CD4-positive, alpha-beta T cell (primary cell): ENCODE results near the gene PANK3. TPM values are rescaled to one million over a fixed set of nuclear protein-coding genes. Genes with fewer than 3 reads are reported as not detected.

Source experiments
- ATAC-seq: fragments of 200-7000 bp; cut with Tn5 transposase; one replicate; pipeline ENCODE4 v1.10.0; 2022; ENCODE audit warnings: mild to moderate bottlenecking; ENCODE audit not compliant: poor library complexity
- CTCF ChIA-PET: fragments of 350-600 bp; sonication (Branson Sonifier 250); formaldehyde crosslinking; loops from one replicate; lab custom pipeline; 2021; ENCODE audit warnings: antibody characterized with exemption, inconsistent platforms; lab: Charles Lee
- POLR2A ChIA-PET: fragments of 350-600 bp; sonication (Branson Sonifier 250); formaldehyde crosslinking; loops from one replicate; lab custom pipeline; 2021; ENCODE audit warnings: antibody characterized with exemption, inconsistent platforms; lab: Charles Lee
- DNase-seq, 14 experiments: peaks; one replicate each; pipeline ENCODE4 v3.0.0-alpha.2; 2013 to 2020; ENCODE audit warnings: mixed read lengths in 2 of 14
- H3K27ac ChIP-seq, 2 donors: one replicate each; pipeline versions ENCODE4 v1.5.1 to v1.7.0; 2013; ENCODE audit warnings: low read length in 2 of 2, low read depth in 1 of 2, mild to moderate bottlenecking in 1 of 2
- H3K27me3 ChIP-seq, 2 experiments: 1 replicate in 1 of 2; 2 replicates in 1 of 2; pipeline versions ENCODE4 v1.6.1 to v1.7.0; 2013; ENCODE audit warnings: low read length in 2 of 2, control low read depth in 1 of 2, mild to moderate bottlenecking in 1 of 2, moderate library complexity in 1 of 2; ENCODE audit not compliant: insufficient read depth in 2 of 2, control insufficient read depth in 1 of 2
- H3K36me3 ChIP-seq: one replicate; pipeline ENCODE4 v1.6.1; 2013; ENCODE audit warnings: low read length, control low read depth; ENCODE audit not compliant: insufficient read depth
- H3K4me1 ChIP-seq: one replicate; pipeline ENCODE4 v1.6.1; 2013; ENCODE audit warnings: low read length, control low read depth; ENCODE audit not compliant: insufficient read depth
- H3K4me3 ChIP-seq: one replicate; pipeline ENCODE4 v1.5.1; 2013; ENCODE audit warnings: mild to moderate bottlenecking, low read length, moderate library complexity
- H3K9me3 ChIP-seq, 2 experiments: 1 replicate in 1 of 2; 2 replicates in 1 of 2; pipeline versions ENCODE4 v1.6.1 to v1.7.0; 2013; ENCODE audit warnings: low read length in 2 of 2, mild to moderate bottlenecking in 2 of 2, control low read depth in 1 of 2, moderate library complexity in 1 of 2; ENCODE audit not compliant: control insufficient read depth in 1 of 2, insufficient read depth in 1 of 2
- H3K27ac Mint-ChIP-seq: one replicate; pipeline ENCODE4 v1.8.0; 2020; ENCODE audit warnings: mixed read lengths
- H3K27me3 Mint-ChIP-seq: one replicate; pipeline ENCODE4 v1.8.0; 2021; ENCODE audit warnings: mixed read lengths
- H3K36me3 Mint-ChIP-seq: one replicate; pipeline ENCODE4 v1.8.0; 2021; ENCODE audit warnings: low read depth, mixed read lengths
- H3K4me1 Mint-ChIP-seq: one replicate; pipeline ENCODE4 v1.8.0; 2021; ENCODE audit warnings: low read depth, mixed read lengths
- H3K4me3 Mint-ChIP-seq: one replicate; pipeline ENCODE4 v1.8.0; 2020; ENCODE audit warnings: mild to moderate bottlenecking, mixed read lengths
- H3K9me3 Mint-ChIP-seq: one replicate; pipeline ENCODE4 v1.8.0; 2020; ENCODE audit warnings: mixed read lengths
- intact Hi-C, 2 experiments: fragments of 100-400 bp; cut with DNase I in 1 of 2; cut with micrococcal nuclease in 1 of 2; formaldehyde crosslinking; loops; one replicate each; pipeline versions ENCODE4 v1.15.1 to v1.9.0; 2023 to 2025; cut with DNase I, micrococcal nuclease
- total RNA-seq, 174 experiments: library from RNA in 2 of 174; stranded (reverse) in 2 of 174; gene quantifications; one replicate each; pipeline ENCODE4 v1.2.3 and lab custom pipeline; 2021 to 2026
- TF ChIP-seq, protein P1 (sequence below): fragments of 200-600 bp; IDR thresholded peaks from one replicate; pipeline ENCODE4 v1.8.0; 2022; ENCODE audit warnings: antibody characterized with exemption, mild to moderate bottlenecking

The PANK3 gene
- total RNA-seq, 2 experiments from 2014 or later, result 34.2 to 34.7 TPM

DNA sequence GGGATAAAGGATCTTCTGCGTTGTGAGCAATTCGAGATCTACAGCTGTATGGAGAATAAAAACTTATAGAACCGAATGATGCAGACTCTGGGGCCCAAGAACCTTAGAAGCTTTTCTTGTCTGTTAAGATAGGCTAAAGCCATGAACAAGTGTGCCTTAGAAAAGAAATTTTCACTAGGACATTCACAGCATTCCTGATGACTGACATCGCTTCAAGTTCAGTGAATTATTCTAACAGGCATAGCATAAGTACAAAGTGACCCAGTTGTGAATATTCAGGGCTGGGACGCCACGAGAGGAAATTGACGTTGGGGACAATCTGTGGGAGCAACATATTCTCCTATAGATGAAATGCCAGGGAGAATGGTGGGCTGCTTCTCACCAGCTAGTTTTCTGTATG, 32.0 kb upstream of the PANK3 start:
- no peak overlapping the region for H3K4me3 ChIP-seq
- H3K36me3 Mint-ChIP-seq, result no peaks in the 10 kb centered on the region
- no peaks in the 10 kb centered on the region for H3K27me3 ChIP-seq
- H3K9me3 ChIP-seq, result peaks cover 0 to 6% of the 10 kb centered on the region in 2 experiments
- no peak for DNase-seq
- no peak overlapping the region for H3K27ac Mint-ChIP-seq
- intact Hi-C loops, result no loop called here
- CTCF ChIA-PET, result no interaction called here
- TF ChIP-seq, protein P1, sequence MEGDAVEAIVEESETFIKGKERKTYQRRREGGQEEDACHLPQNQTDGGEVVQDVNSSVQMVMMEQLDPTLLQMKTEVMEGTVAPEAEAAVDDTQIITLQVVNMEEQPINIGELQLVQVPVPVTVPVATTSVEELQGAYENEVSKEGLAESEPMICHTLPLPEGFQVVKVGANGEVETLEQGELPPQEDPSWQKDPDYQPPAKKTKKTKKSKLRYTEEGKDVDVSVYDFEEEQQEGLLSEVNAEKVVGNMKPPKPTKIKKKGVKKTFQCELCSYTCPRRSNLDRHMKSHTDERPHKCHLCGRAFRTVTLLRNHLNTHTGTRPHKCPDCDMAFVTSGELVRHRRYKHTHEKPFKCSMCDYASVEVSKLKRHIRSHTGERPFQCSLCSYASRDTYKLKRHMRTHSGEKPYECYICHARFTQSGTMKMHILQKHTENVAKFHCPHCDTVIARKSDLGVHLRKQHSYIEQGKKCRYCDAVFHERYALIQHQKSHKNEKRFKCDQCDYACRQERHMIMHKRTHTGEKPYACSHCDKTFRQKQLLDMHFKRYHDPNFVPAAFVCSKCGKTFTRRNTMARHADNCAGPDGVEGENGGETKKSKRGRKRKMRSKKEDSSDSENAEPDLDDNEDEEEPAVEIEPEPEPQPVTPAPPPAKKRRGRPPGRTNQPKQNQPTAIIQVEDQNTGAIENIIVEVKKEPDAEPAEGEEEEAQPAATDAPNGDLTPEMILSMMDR, result no peak
- H3K27me3 Mint-ChIP-seq, result peaks cover 2% of the 10 kb centered on the region
- peaks cover 10% of the 10 kb centered on the region for H3K4me1 Mint-ChIP-seq
- POLR2A ChIA-PET, result interaction anchor here (2.1 kb wide), 1 partner anchor 31 kb away, joined by 6 read pairs; the partner anchor contains the start of gene PANK3
- ATAC-seq, result no peak
- no peak overlapping the region for H3K27ac ChIP-seq
- H3K4me3 Mint-ChIP-seq, result no peak overlapping the region
- H3K9me3 Mint-ChIP-seq, result peaks cover 6% of the 10 kb centered on the region
- no peaks in the 10 kb centered on the region for H3K36me3 ChIP-seq
- H3K4me1 ChIP-seq, result peaks cover 6% of the 10 kb centered on the region

DNA sequence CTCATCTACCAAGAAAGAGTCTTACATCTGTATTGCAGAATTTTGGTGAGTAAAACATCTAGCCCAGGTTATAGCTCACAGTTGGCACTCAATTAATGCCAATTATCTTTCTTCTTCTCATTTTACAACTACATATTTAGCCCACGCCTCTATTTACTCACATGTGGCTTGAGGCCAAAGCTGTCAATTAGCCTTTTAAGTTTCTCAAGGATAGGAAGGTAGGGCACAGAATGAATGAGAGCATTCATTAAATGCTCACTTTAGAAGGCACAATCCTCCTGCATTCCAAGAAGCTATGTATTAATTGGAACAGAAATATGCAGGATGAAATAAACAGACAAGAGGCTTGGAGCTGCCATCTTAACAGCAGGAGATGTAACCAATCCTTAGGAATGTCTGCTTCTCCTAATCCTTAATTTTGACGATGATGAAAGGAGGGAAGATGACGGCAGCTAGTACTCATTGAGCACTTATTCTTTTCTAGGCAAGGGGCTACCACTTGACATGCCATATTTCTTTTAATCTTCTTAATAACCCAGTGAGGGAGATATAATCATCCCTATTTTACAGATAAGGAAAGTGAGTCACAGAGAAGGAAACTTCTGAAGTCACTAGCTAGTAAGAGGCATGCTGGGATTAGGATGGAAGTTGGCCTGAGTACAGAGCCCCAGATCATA, 30.8 kb upstream of the PANK3 start:
- no peak for DNase-seq
- ATAC-seq, result no peak
- no peak overlapping the region for H3K4me3 ChIP-seq
- peaks cover 10% of the 10 kb centered on the region for H3K4me1 Mint-ChIP-seq
- peaks cover 6% of the 10 kb centered on the region for H3K4me1 ChIP-seq
- no peak overlapping the region for H3K27ac Mint-ChIP-seq
- no peak overlapping the region for H3K27ac ChIP-seq
- no peak overlapping the region for H3K4me3 Mint-ChIP-seq
- no peaks in the 10 kb centered on the region for H3K36me3 Mint-ChIP-seq
- H3K27me3 ChIP-seq, result no peaks in the 10 kb centered on the region
- CTCF ChIA-PET, result no interaction called here
- peaks cover 4% of the 10 kb centered on the region for H3K27me3 Mint-ChIP-seq
- peaks cover 0 to 6% of the 10 kb centered on the region in 2 experiments for H3K9me3 ChIP-seq
- peaks cover 6% of the 10 kb centered on the region for H3K9me3 Mint-ChIP-seq
- no peaks in the 10 kb centered on the region for H3K36me3 ChIP-seq
- intact Hi-C loops, result no loop called here
- POLR2A ChIA-PET, result interaction anchor here (2.1 kb wide), 1 partner anchor 30 kb away, joined by 6 read pairs; the partner anchor contains the start of gene PANK3
- TF ChIP-seq, protein P1, result no peak

DNA sequence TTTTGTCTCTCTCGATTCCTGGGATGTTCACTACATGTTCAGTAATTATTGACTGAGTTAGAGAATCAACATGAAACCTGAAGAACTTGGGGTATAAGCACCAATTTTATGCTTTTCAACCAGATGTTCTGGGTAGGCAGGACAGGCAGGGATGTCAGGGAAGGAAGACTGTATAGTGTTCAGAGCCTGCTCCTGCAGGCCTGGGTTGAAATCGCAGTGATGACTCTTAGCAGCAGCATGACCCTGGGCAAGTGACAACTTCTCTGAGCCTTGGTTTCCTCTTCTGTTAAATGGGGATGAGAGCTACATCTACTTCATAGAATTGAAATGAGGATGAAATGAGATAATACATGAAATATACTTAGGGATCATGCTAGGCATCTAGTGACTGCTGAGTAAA, 29.7 kb upstream of the PANK3 start:
- no peaks in the 10 kb centered on the region for H3K36me3 Mint-ChIP-seq
- Histone ChIP-seq H3K4me1 (peaks cover 6% of the 10 kb centered on the region), H3K27me3 (no peaks in the 10 kb centered on the region), H3K36me3 (no peaks in the 10 kb centered on the region), H3K9me3 (no peaks in the 10 kb centered on the region), H3K27ac (no peak overlapping the region), H3K4me3 (no peak overlapping the region)
- H3K27ac Mint-ChIP-seq, result no peak overlapping the region
- DNase-seq (no peak), ATAC-seq (no peak)
- ChIA-PET POLR2A (no interaction called here), CTCF (no interaction called here)
- peaks cover 10% of the 10 kb centered on the region for H3K4me1 Mint-ChIP-seq
- TF ChIP-seq, protein P1, result no peak
- H3K4me3 Mint-ChIP-seq, result no peak overlapping the region
- peaks cover 4% of the 10 kb centered on the region for H3K27me3 Mint-ChIP-seq
- H3K9me3 Mint-ChIP-seq, result peaks cover 3% of the 10 kb centered on the region
- intact Hi-C loops, result no loop called here
